Ishikawa (cell line): ENCODE measurements around the gene PDE3A.

Experiments used
- CEBPB ChIP-seq: IDR thresholded peaks from 2 replicates; pipeline ENCODE4 v1.6.1; 2012
- CREB1 ChIP-seq: IDR thresholded peaks from 2 replicates; pipeline ENCODE4 v1.6.1; 2012; ENCODE audit warnings: low read depth
- EGR1 ChIP-seq: IDR thresholded peaks from 2 replicates; pipeline ENCODE4 v1.6.1; 2012
- EP300 ChIP-seq: IDR thresholded peaks from 2 replicates; pipeline ENCODE4 v1.6.1; 2012; ENCODE audit warnings: borderline replicate concordance
- FOXM1 ChIP-seq: IDR thresholded peaks from 2 replicates; pipeline ENCODE4 v1.6.1; 2012; ENCODE audit warnings: low read depth, borderline replicate concordance
- RAD21 ChIP-seq: IDR thresholded peaks from 2 replicates; pipeline ENCODE4 v1.6.1; 2012; ENCODE audit warnings: low read depth
- REST ChIP-seq: IDR thresholded peaks from 2 replicates; pipeline ENCODE4 v1.6.1; 2012; ENCODE audit warnings: low read depth, mild to moderate bottlenecking
- TCF12 ChIP-seq: IDR thresholded peaks from 2 replicates; pipeline ENCODE4 v1.6.1; 2012; ENCODE audit warnings: low read depth
- TEAD4 ChIP-seq: IDR thresholded peaks from 2 replicates; pipeline ENCODE4 v1.6.1; 2012
- USF1 ChIP-seq: IDR thresholded peaks from 2 replicates; pipeline ENCODE4 v1.6.1; 2012
- YY1 ChIP-seq: IDR thresholded peaks from 2 replicates; pipeline ENCODE4 v1.6.1; 2012; ENCODE audit warnings: low read depth
- ZBTB7A ChIP-seq: IDR thresholded peaks from 2 replicates; pipeline ENCODE4 v1.6.1; 2012; ENCODE audit warnings: low read depth
- TF ChIP-seq, protein P1 (sequence below): IDR thresholded peaks from 2 replicates; pipeline ENCODE4 v1.6.1; 2012

- TF ChIP-seq EP300 = no peak
- TF ChIP-seq REST = no peak
- no peak for TF ChIP-seq CEBPB
- TF ChIP-seq, protein P1, sequence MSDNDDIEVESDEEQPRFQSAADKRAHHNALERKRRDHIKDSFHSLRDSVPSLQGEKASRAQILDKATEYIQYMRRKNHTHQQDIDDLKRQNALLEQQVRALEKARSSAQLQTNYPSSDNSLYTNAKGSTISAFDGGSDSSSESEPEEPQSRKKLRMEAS = no peak
- no peak for TF ChIP-seq RAD21
- TF ChIP-seq EGR1 = no peak
- no peak for TF ChIP-seq FOXM1
- no peak for TF ChIP-seq TEAD4
- no peak for TF ChIP-seq CREB1
- no peak for TF ChIP-seq ZBTB7A
- TF ChIP-seq TCF12 = no peak
- no peak for TF ChIP-seq YY1
- no peak for TF ChIP-seq USF1
Observed at GRCh38 chr12:20507056-20507455, 138.7 kb downstream of the PDE3A start.
